DOHH2 (cell line): ENCODE results near the gene SNX22.
A peak's percentile ranks its signal among the peaks of the same experiment; 100 is the strongest.

Experiments used
- H3F3A ChIP-seq: fragments of 200-600 bp; sonication (generic), shearing (Covaris generic); 2 replicates; pipeline ENCODE4 v1.6.0; 2016; ENCODE audit warnings: antibody characterized with exemption, mild to moderate bottlenecking; ENCODE audit not compliant: control insufficient read depth, insufficient read depth
- H3K27ac ChIP-seq: fragments of 200-600 bp; sonication (generic); 2 replicates; pipeline ENCODE4 v1.5.1; 2014; ENCODE audit warnings: low read depth, mild to moderate bottlenecking, low read length, moderate library complexity
- H3K27me3 ChIP-seq: fragments of 200-600 bp; sonication (generic); 2 replicates; pipeline ENCODE4 v1.6.1; 2014; ENCODE audit warnings: mild to moderate bottlenecking, low read length, mixed read lengths; ENCODE audit not compliant: control insufficient read depth
- H3K36me3 ChIP-seq: fragments of 200-600 bp; sonication (generic); 2 replicates; pipeline ENCODE4 v1.6.1; 2014; ENCODE audit warnings: mild to moderate bottlenecking, low read length, moderate library complexity, mixed read lengths; ENCODE audit not compliant: control insufficient read depth
- H3K4me1 ChIP-seq: fragments of 200-600 bp; sonication (generic); 2 replicates; pipeline ENCODE4 v1.6.1; 2014; ENCODE audit warnings: mild to moderate bottlenecking, low read length, mixed read lengths; ENCODE audit not compliant: control insufficient read depth
- H3K4me2 ChIP-seq: fragments of 200-600 bp; sonication (generic); 2 replicates; pipeline ENCODE4 v1.6.0; 2014; ENCODE audit warnings: mild to moderate bottlenecking, low read length, moderate library complexity
- H3K4me3 ChIP-seq: fragments of 200-600 bp; sonication (generic); 2 replicates; pipeline ENCODE4 v1.5.1; 2014; ENCODE audit warnings: mild to moderate bottlenecking, low read length, mixed read lengths
- H3K79me2 ChIP-seq: fragments of 200-600 bp; sonication (generic); 2 replicates; pipeline ENCODE4 v1.6.1; 2014; ENCODE audit warnings: mild to moderate bottlenecking, low read length, mixed read lengths; ENCODE audit not compliant: control insufficient read depth
- H3K9me2 ChIP-seq: fragments of 200-600 bp; sonication (generic); replicated peaks from 2 replicates; pipeline ENCODE4 v1.6.1; 2014; ENCODE audit warnings: mild to moderate bottlenecking, low read length, mixed read lengths; ENCODE audit not compliant: control insufficient read depth
- H3K9me3 ChIP-seq: fragments of 200-600 bp; sonication (generic); 2 replicates; pipeline ENCODE4 v1.6.1; 2014; ENCODE audit warnings: antibody characterized with exemption, low read length, mixed read lengths; ENCODE audit not compliant: control insufficient read depth, insufficient read depth
- H4K20me1 ChIP-seq: fragments of 200-600 bp; sonication (generic); 2 replicates; pipeline ENCODE4 v1.6.0; 2014; ENCODE audit warnings: low read depth, mild to moderate bottlenecking, antibody characterized with exemption, low read length, moderate library complexity; ENCODE audit not compliant: control insufficient read depth, insufficient read depth
- CTCF ChIP-seq: fragments of 200-600 bp; sonication (generic); IDR thresholded peaks from one replicate; pipeline ENCODE4 v1.5.1; 2014; ENCODE audit warnings: antibody characterized with exemption, mild to moderate bottlenecking, low read depth, low read length; ENCODE audit not compliant: poor library complexity, severe bottlenecking
- EZH2phosphoT487 ChIP-seq: fragments of 200-600 bp; sonication (generic); IDR thresholded peaks from 2 replicates; pipeline ENCODE4 v1.6.1; 2017; ENCODE audit warnings: borderline replicate concordance, mild to moderate bottlenecking, antibody characterized with exemption, low read length, moderate library complexity, mixed read lengths

Gene SNX22

GRCh38 chr15:64155802-64156651 is 4.5 kb downstream of the SNX22 start:
- peaks cover 70% of the 10 kb centered on the region for H3K36me3 ChIP-seq
- no peak overlapping the region for H3K4me3 ChIP-seq
- H3K4me1 ChIP-seq: peaks cover 50% of the 10 kb centered on the region
- no peak overlapping the region for H3K4me2 ChIP-seq
- TF ChIP-seq CTCF: no peak
- TF ChIP-seq EZH2phosphoT487: no peak
- H3K79me2 ChIP-seq: peaks cover 44% of the 10 kb centered on the region
- H3K27ac ChIP-seq: no peak overlapping the region
- H4K20me1 ChIP-seq: peaks cover 3% of the 10 kb centered on the region; the same call in 1 of the 2 replicates
- no peaks in the 10 kb centered on the region for H3K9me3 ChIP-seq
- peaks cover 40% of the 10 kb centered on the region for H3F3A ChIP-seq
- H3K9me2 ChIP-seq: no peaks in the 10 kb centered on the region
- H3K27me3 ChIP-seq: no peaks in the 10 kb centered on the region

GRCh38 chr15:64156652-64157331 is 5.3 kb downstream of the SNX22 start:
- H3K27me3 ChIP-seq: no peaks in the 10 kb centered on the region
- peaks cover 77% of the 10 kb centered on the region for H3K36me3 ChIP-seq
- peaks cover 3% of the 10 kb centered on the region; the same call in 1 of the 2 replicates for H4K20me1 ChIP-seq
- peaks cover 50% of the 10 kb centered on the region for H3K79me2 ChIP-seq
- H3K9me2 ChIP-seq: no peaks in the 10 kb centered on the region
- H3K4me3 ChIP-seq: no peak overlapping the region
- no peak overlapping the region for H3K27ac ChIP-seq
- H3K9me3 ChIP-seq: no peaks in the 10 kb centered on the region
- H3K4me1 ChIP-seq: peaks cover 52% of the 10 kb centered on the region
- H3F3A ChIP-seq: peaks cover 40% of the 10 kb centered on the region
- TF ChIP-seq EZH2phosphoT487 (no peak), CTCF (no peak)
- no peak overlapping the region for H3K4me2 ChIP-seq

- Histone ChIP-seq H3K9me3 (no peaks in the 10 kb centered on the region), H3K79me2 (peaks cover 50% of the 10 kb centered on the region), H3K9me2 (no peaks in the 10 kb centered on the region), H4K20me1 (peaks cover 3% of the 10 kb centered on the region; the same call in 1 of the 2 replicates), H3K4me3 (no peak overlapping the region), H3K27me3 (no peaks in the 10 kb centered on the region), H3F3A (peaks cover 38% of the 10 kb centered on the region), H3K4me1 (peaks cover 48% of the 10 kb centered on the region), H3K27ac (no peak overlapping the region), H3K4me2 (peak overlapping the region; percentile 30; the same call in 1 of the 2 replicates), H3K36me3 (peaks cover 79% of the 10 kb centered on the region)
- TF ChIP-seq EZH2phosphoT487 (no peak), CTCF (no peak)
Observed at GRCh38 chr15:64157599-64158125, 6.1 kb downstream of the SNX22 start.
